ENCODE data around the gene DET1.

DNA sequence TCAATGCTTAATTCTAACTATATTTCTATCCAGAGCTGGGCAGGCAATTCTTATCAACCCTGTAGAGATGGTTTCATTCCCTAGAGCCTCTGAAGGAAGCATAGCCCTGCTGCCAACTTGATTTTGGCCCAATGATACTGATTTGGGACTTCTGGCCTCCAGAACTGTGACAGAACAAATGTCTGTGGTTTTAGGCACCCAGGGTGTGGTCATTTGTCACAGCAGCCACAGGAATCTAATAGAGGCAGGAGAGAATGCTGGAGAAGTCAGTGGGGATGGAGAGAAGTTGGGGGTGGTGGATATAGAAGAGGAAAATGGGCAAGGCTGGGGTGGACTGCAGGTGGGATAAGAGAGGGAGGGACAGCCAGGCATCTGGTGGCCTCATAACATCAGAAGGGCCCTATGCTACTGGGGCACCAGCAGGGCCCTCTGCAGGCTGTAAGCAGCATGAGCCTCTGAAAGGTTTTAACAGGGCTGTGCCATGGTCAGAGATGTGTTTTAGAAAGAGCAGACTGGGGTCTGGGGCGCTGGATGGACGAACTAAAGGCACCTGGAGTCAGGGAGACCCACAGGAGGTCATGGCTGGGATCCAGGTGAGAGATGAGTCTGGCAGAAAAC, 59.2 kb downstream of the DET1 start:
- TF ChIP-seq, protein P1, sequence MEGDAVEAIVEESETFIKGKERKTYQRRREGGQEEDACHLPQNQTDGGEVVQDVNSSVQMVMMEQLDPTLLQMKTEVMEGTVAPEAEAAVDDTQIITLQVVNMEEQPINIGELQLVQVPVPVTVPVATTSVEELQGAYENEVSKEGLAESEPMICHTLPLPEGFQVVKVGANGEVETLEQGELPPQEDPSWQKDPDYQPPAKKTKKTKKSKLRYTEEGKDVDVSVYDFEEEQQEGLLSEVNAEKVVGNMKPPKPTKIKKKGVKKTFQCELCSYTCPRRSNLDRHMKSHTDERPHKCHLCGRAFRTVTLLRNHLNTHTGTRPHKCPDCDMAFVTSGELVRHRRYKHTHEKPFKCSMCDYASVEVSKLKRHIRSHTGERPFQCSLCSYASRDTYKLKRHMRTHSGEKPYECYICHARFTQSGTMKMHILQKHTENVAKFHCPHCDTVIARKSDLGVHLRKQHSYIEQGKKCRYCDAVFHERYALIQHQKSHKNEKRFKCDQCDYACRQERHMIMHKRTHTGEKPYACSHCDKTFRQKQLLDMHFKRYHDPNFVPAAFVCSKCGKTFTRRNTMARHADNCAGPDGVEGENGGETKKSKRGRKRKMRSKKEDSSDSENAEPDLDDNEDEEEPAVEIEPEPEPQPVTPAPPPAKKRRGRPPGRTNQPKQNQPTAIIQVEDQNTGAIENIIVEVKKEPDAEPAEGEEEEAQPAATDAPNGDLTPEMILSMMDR (IDR thresholded peaks at IDR 0.05; ENCODE audit: poor library complexity, severe bottlenecking), result no peak
- TF ChIP-seq POLR2AphosphoS5 (IDR thresholded peaks at IDR 0.05) (no peak), TAF1 (IDR thresholded peaks at IDR 0.05; ENCODE audit: low read depth) (no peak), EP300 (conservative IDR thresholded peaks at IDR 0.05; ENCODE audit: poor library complexity, severe bottlenecking) (no peak), EZH2 (IDR thresholded peaks at IDR 0.05; ENCODE audit: borderline replicate concordance, insufficient read depth, low read length, poor library complexity, severe bottlenecking) (no peak), RAD21 (conservative IDR thresholded peaks at IDR 0.05) (no peak), SMC3 (conservative IDR thresholded peaks at IDR 0.05; ENCODE audit: poor library complexity) (no peak), REST (IDR thresholded peaks at IDR 0.05; ENCODE audit: borderline replicate concordance) (no peak), MXI1 (conservative IDR thresholded peaks at IDR 0.05; ENCODE audit: poor library complexity, severe bottlenecking) (no peak)

All from neural cell (in vitro differentiated cells).